Mononuclear cell (primary cell): Measurements from ENCODE around the gene SETBP1. TPM values are rescaled to one million over a fixed set of nuclear protein-coding genes. Genes with fewer than 3 reads are reported as not detected.

ENCODE experiments used
- H3K27me3 ChIP-seq: 2 replicates; pipeline ENCODE4 v1.6.0; 2011; ENCODE audit warnings: low read length, control low read depth; ENCODE audit not compliant: insufficient read depth
- H3K4me1 ChIP-seq: 2 replicates; pipeline ENCODE4 v1.5.1; 2011; ENCODE audit warnings: mild to moderate bottlenecking, low read length, control low read depth; ENCODE audit not compliant: insufficient read depth
- H3K4me3 ChIP-seq: 2 replicates; pipeline ENCODE4 v1.5.1; 2011; ENCODE audit warnings: mild to moderate bottlenecking, low read length, moderate library complexity
- H3K9me3 ChIP-seq: 2 replicates; pipeline ENCODE4 v1.5.1; 2011; ENCODE audit warnings: low read depth, mild to moderate bottlenecking, control low read depth, low read length
- total RNA-seq: library from RNA; depleted of rRNA; stranded (reverse); fragments of >200 nt; gene quantifications from one replicate; pipeline ENCODE4 v1.2.3, GENCODE V29; 2012

Gene SETBP1
- total RNA-seq, 1 donor, result 5.0 TPM

DNA sequence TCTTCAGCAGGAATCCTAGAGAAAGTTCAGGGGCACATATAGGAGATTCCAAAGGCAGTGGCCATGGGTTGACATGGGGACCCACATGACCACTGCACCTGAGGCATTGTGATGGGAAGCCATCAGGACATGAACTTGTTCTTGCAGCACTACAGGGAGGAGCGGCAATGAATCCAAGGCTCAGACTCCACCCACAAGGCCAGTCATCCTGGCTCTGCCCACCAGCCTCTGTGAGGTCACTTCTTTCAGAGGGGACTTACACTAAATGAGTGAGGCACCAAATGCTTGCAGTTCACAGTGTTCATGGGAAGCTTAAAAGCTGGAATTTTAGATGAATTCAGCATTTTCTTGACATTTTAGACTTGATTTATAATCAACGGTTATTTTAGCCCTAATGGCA, 254.2 kb downstream of the SETBP1 start:
- no peaks in the 10 kb centered on the region for H3K4me1 ChIP-seq
- H3K9me3 ChIP-seq, result no peaks in the 10 kb centered on the region
- no peaks in the 10 kb centered on the region for H3K27me3 ChIP-seq
- H3K4me3 ChIP-seq, result no peak overlapping the region

GRCh38 chr18:44935455-44935854, 254.8 kb downstream of the SETBP1 start:
- Histone ChIP-seq H3K4me1 (no peaks in the 10 kb centered on the region), H3K4me3 (no peak overlapping the region), H3K9me3 (no peaks in the 10 kb centered on the region), H3K27me3 (no peaks in the 10 kb centered on the region)

GRCh38 chr18:44936485-44936884, 255.8 kb downstream of the SETBP1 start:
- H3K4me3 ChIP-seq, result no peak overlapping the region
- H3K9me3 ChIP-seq, result no peaks in the 10 kb centered on the region
- peaks cover 4% of the 10 kb centered on the region for H3K4me1 ChIP-seq
- H3K27me3 ChIP-seq, result no peaks in the 10 kb centered on the region

DNA sequence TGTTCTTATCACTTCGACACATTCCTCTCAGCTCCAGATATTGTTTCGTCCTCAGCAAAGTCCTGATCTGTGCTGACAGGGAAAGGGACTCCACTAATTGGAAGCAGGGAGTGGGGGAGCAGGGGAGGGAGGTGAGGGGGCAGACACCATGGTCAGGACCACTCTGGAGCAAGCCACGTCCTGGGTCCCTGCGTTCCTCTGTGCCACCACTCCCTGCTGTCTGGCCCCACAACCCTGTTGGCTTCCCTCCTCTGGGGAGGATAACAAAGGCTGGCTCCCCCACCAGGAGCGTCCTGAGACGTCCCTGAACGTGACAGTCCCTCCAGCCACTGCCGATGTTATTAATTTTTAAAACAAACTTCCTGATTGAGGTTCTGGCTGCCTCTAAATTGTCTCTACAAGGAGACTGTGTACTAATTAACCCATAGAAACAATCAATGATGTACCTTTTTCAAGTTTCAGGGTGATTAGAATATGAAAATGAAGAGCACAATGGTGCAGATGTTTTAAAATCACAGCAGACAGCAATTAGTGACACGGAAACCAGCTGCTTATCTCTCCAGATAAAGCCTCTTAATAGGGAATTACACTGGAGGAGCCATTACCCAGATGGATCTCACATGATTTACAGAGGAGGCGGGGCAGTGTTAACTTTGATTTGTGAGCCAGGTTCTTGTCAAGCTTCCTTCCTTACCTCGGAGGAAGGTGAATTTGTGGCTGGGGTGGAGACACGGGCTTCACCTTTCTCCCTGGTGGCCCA, 257.5 kb downstream of the SETBP1 start:
- H3K4me1 ChIP-seq, result peaks cover 12% of the 10 kb centered on the region
- no peaks in the 10 kb centered on the region for H3K27me3 ChIP-seq
- no peaks in the 10 kb centered on the region for H3K9me3 ChIP-seq
- H3K4me3 ChIP-seq, result no peak overlapping the region

- Histone ChIP-seq H3K4me1 (peaks cover 12% of the 10 kb centered on the region), H3K9me3 (no peaks in the 10 kb centered on the region), H3K4me3 (no peak overlapping the region), H3K27me3 (no peaks in the 10 kb centered on the region)
Observed at GRCh38 chr18:44938720-44939665, 258.3 kb downstream of the SETBP1 start.

- Histone ChIP-seq H3K27me3 (no peaks in the 10 kb centered on the region), H3K4me3 (no peak overlapping the region), H3K4me1 (peaks cover 12% of the 10 kb centered on the region), H3K9me3 (no peaks in the 10 kb centered on the region)
Observed at GRCh38 chr18:44941516-44941915, 260.8 kb downstream of the SETBP1 start.

GRCh38 chr18:44942073-44942472, 261.4 kb downstream of the SETBP1 start:
- H3K4me1 ChIP-seq, result peaks cover 12% of the 10 kb centered on the region
- H3K9me3 ChIP-seq, result no peaks in the 10 kb centered on the region
- H3K27me3 ChIP-seq, result no peaks in the 10 kb centered on the region
- no peak overlapping the region for H3K4me3 ChIP-seq

DNA sequence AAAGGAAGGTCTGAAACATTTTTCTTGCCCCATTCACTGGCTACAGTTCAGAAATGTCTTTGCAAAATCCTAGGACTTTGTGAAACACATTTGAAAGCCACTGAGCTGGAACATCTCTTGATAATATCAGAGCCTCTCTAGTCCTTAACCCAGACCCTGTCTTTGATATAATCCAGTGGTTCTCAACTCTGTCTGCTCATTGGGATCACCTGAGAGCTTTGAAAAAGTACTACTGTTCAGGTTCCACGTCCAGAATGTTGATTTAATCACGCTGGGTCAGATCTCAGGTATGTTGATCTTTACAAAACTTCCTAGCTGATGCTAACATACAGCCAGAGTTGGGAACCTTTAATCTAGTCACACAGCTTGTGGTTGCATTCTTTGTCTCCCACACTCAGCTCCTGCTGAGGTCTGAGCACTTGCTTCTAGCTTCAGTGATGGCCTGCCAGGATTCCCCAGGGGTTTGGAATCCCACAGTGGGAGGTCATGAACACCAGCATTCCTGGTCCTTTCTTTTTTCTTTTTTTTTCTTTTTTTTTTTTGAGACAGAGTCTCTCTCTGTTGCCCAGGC, 262.7 kb downstream of the SETBP1 start:
- peaks cover 12% of the 10 kb centered on the region for H3K4me1 ChIP-seq
- no peaks in the 10 kb centered on the region for H3K9me3 ChIP-seq
- no peaks in the 10 kb centered on the region for H3K27me3 ChIP-seq
- H3K4me3 ChIP-seq, result no peak overlapping the region

DNA sequence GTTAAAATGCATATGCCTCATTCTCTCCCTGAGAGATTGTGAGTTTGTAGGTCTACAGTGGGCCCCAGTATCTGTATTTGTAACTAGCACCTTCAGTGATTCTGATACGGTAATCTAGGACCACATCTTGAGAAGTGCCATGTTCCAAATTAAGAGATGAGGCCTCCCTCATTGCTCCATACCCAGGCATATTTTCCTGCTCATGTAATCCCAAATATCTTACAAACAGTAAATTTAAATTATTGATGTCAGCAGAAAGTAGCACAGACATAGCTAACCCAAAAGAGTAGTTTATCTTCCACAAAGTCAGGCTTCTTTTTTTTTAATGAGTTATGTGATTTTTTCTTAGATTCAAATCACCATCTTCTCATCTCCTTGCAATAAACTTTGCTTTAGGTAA, 263.8 kb downstream of the SETBP1 start:
- H3K9me3 ChIP-seq, result no peaks in the 10 kb centered on the region
- no peak overlapping the region for H3K4me3 ChIP-seq
- peaks cover 12% of the 10 kb centered on the region for H3K4me1 ChIP-seq
- no peaks in the 10 kb centered on the region for H3K27me3 ChIP-seq

- Histone ChIP-seq H3K9me3 (no peaks in the 10 kb centered on the region), H3K27me3 (no peaks in the 10 kb centered on the region), H3K4me3 (no peak overlapping the region), H3K4me1 (peaks cover 11% of the 10 kb centered on the region)
Observed at GRCh38 chr18:44945888-44946401, 265.3 kb downstream of the SETBP1 start.

DNA sequence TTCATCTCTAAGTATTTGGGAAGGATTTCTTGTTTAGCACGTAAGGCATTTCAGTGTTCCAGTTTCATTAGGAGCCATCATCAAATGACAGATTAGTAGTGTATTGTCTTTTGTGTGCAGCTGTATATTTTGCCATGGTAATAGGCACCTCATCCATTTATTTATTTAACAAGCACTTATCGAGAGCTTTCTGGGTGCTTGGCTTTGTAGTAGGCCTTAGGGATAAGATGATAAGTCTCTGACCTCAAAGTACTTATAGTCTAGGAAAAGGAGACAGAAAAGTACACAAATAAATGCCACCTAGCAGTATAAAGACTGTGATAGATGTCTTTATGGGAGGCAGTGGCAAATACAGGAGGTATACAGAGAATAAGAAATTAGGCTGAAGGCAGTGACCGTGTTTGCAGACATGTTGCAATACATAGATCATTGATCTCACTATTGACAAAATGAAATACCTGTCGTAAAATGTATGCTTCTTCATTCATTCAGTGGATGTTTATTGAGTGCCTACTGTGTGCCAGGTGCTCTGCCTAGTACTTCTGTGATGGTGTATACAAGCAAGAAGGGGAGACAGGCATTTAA, 265.9 kb downstream of the SETBP1 start:
- no peaks in the 10 kb centered on the region for H3K9me3 ChIP-seq
- peaks cover 7% of the 10 kb centered on the region for H3K4me1 ChIP-seq
- no peak overlapping the region for H3K4me3 ChIP-seq
- no peaks in the 10 kb centered on the region for H3K27me3 ChIP-seq

GRCh38 chr18:44949967-44950366, 269.3 kb downstream of the SETBP1 start:
- Histone ChIP-seq H3K4me3 (no peak overlapping the region), H3K4me1 (no peaks in the 10 kb centered on the region), H3K27me3 (no peaks in the 10 kb centered on the region), H3K9me3 (no peaks in the 10 kb centered on the region)

DNA sequence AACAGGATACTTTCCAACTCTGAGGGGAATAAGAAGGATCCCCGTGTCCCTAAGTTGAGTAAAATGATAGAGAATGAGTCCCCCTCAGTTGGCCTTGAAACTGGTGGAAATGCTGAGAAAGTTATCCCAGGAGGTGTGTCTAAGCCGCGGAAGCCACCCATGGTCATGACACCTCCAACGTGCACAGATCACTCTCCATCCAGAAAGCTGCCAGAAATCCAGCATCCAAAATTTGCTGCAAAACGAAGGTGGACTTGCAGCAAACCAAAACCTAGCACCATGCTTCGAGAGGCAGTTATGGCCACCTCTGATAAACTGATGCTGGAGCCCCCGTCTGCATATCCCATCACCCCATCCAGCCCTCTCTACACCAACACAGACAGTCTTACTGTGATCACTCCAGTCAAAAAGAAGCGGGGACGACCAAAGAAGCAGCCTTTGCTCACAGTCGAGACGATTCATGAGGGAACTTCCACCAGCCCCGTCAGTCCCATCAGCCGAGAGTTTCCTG, 270.1 kb downstream of the SETBP1 start:
- H3K4me3 ChIP-seq, result no peak overlapping the region
- H3K9me3 ChIP-seq, result no peaks in the 10 kb centered on the region
- no peaks in the 10 kb centered on the region for H3K4me1 ChIP-seq
- no peaks in the 10 kb centered on the region for H3K27me3 ChIP-seq

- Histone ChIP-seq H3K4me1 (no peaks in the 10 kb centered on the region), H3K9me3 (no peaks in the 10 kb centered on the region), H3K4me3 (no peak overlapping the region), H3K27me3 (no peaks in the 10 kb centered on the region)
Observed at GRCh38 chr18:44951748-44952147, 271.1 kb downstream of the SETBP1 start.
